ENCODE measurements around the gene NDUFB10. TPM values are rescaled to one million over a fixed set of nuclear protein-coding genes. Genes with fewer than 3 reads are reported as not detected.

The NDUFB10 gene
- total RNA-seq, 1 experiment from 2014 or later, result 190 TPM

GRCh38 chr16:1989209-1990100 is 30.1 kb downstream of the NDUFB10 start, which contains the start of gene SYNGR3:
Gene SYNGR3, plus strand, starts transcription at chr16:1989970. Its CDS starts 133 bp downstream, at chr16:1990103.
- no peak for DNase-seq
- H2AFZ ChIP-seq, result peak within 1 kb of the TSS; percentile 65; the same call in 1 of the 2 replicates
- H3K4me1 ChIP-seq (replicated peaks; ENCODE audit: insufficient read depth), result peaks cover 39% of the 10 kb centered on the region
- peaks cover 15% of the 10 kb centered on the region for H3K79me2 ChIP-seq (ENCODE audit: low read depth)
- no peaks in the 10 kb centered on the region for H3K27me3 ChIP-seq (ENCODE audit: insufficient read depth, low read depth)
- H3K9me3 ChIP-seq (ENCODE audit: insufficient read depth, low read depth), result no peaks in the 10 kb centered on the region
- H3K4me3 ChIP-seq, result peak within 1 kb of the TSS; percentile 45
- H3K36me3 ChIP-seq (ENCODE audit: low read depth), result no peaks in the 10 kb centered on the region; the same call in 1 of the 2 replicates
- H3K4me2 ChIP-seq, result peak within 1 kb of the TSS; percentile 81
- BruUV-seq (replicated peaks), result no TSS peak
- intact Hi-C loops (cut with micrococcal nuclease; ENCODE audit: unreplicated experiment), result no loop called here
- no peak within 1 kb of the TSS for H3K27ac ChIP-seq
- H4K20me1 ChIP-seq (ENCODE audit: insufficient read depth), result no peaks in the 10 kb centered on the region
- ChIA-PET CTCF (no interaction called here), POLR2A (ENCODE audit: unreplicated experiment) (no interaction called here)
- H3F3A ChIP-seq (ENCODE audit: insufficient read depth, low read depth), result peaks cover 63% of the 10 kb centered on the region
- no peaks in the 10 kb centered on the region for H3K9me2 ChIP-seq (ENCODE audit: insufficient read depth)
- TF ChIP-seq EZH2 (IDR thresholded peaks at IDR 0.05; ENCODE audit: low read depth) (no peak), CTCF (conservative IDR thresholded peaks at IDR 0.05) (no peak)

- Histone ChIP-seq H3K4me1 (replicated peaks; ENCODE audit: insufficient read depth) (peaks cover 37% of the 10 kb centered on the region), H3K79me2 (ENCODE audit: low read depth) (peaks cover 9% of the 10 kb centered on the region), H3F3A (ENCODE audit: insufficient read depth, low read depth) (peaks cover 60% of the 10 kb centered on the region), H3K27ac (no peak overlapping the region), H3K4me2 (peak overlapping the region; percentile 81), H4K20me1 (ENCODE audit: insufficient read depth) (no peaks in the 10 kb centered on the region), H3K4me3 (peak overlapping the region; percentile 45; the same call in 1 of the 2 replicates), H3K9me2 (ENCODE audit: insufficient read depth) (no peaks in the 10 kb centered on the region), H3K27me3 (ENCODE audit: insufficient read depth, low read depth) (no peaks in the 10 kb centered on the region), H2AFZ (no peak overlapping the region), H3K9me3 (ENCODE audit: insufficient read depth, low read depth) (no peaks in the 10 kb centered on the region), H3K36me3 (ENCODE audit: low read depth) (no peaks in the 10 kb centered on the region; the same call in 1 of the 2 replicates)
- POLR2A ChIA-PET (ENCODE audit: unreplicated experiment), result no interaction called here
- no TSS peak for BruUV-seq (replicated peaks)
- CTCF ChIA-PET, result no interaction called here
- intact Hi-C loops (cut with micrococcal nuclease; ENCODE audit: unreplicated experiment), result no loop called here
- TF ChIP-seq EZH2 (IDR thresholded peaks at IDR 0.05; ENCODE audit: low read depth) (no peak), CTCF (conservative IDR thresholded peaks at IDR 0.05) (no peak)
- no peak for DNase-seq
Observed at GRCh38 chr16:1990101-1990350, 30.7 kb downstream of the NDUFB10 start.

- CTCF ChIA-PET, result no interaction called here
- no peaks in the 10 kb centered on the region for H3K9me2 ChIP-seq (ENCODE audit: insufficient read depth)
- intact Hi-C loops (cut with micrococcal nuclease; ENCODE audit: unreplicated experiment), result no loop called here
- H3K9me3 ChIP-seq (ENCODE audit: insufficient read depth, low read depth), result no peaks in the 10 kb centered on the region
- H3K4me2 ChIP-seq, result peak overlapping the region; percentile 81
- no peaks in the 10 kb centered on the region; the same call in 1 of the 2 replicates for H3K36me3 ChIP-seq (ENCODE audit: low read depth)
- TF ChIP-seq CTCF (conservative IDR thresholded peaks at IDR 0.05) (no peak), EZH2 (IDR thresholded peaks at IDR 0.05; ENCODE audit: low read depth) (no peak)
- no peaks in the 10 kb centered on the region for H3K27me3 ChIP-seq (ENCODE audit: insufficient read depth, low read depth)
- peak overlapping the region; percentile 45 for H3K4me3 ChIP-seq
- DNase-seq, result no peak
- H2AFZ ChIP-seq, result peak overlapping the region; percentile 65; the same call in 1 of the 2 replicates
- no peaks in the 10 kb centered on the region for H4K20me1 ChIP-seq (ENCODE audit: insufficient read depth)
- POLR2A ChIA-PET (ENCODE audit: unreplicated experiment), result no interaction called here
- peaks cover 32% of the 10 kb centered on the region for H3K4me1 ChIP-seq (replicated peaks; ENCODE audit: insufficient read depth)
- H3K79me2 ChIP-seq (ENCODE audit: low read depth), result peaks cover 4% of the 10 kb centered on the region
- peaks cover 61% of the 10 kb centered on the region for H3F3A ChIP-seq (ENCODE audit: insufficient read depth, low read depth)
- BruUV-seq (replicated peaks), result TSS peak; percentile 17
- H3K27ac ChIP-seq, result no peak overlapping the region
Observed at GRCh38 chr16:1990351-1991134, 31.2 kb downstream of the NDUFB10 start.
